ENCODE data around the gene PCDH9.
"Not testable (repeated sequence)": the region's sequence is repeated elsewhere in the genome, so short reads cannot be mapped to it uniquely, and the experiment has no call there.

The PCDH9 gene

GRCh38 chr13:66634384-66634783, 595.8 kb downstream of the PCDH9 start:
- DNase-seq = no peak

GRCh38 chr13:66627512-66627911, 602.6 kb downstream of the PCDH9 start:
- DNase-seq = no peak

- DNase-seq = no peak
Observed at GRCh38 chr13:66624302-66624701, 605.8 kb downstream of the PCDH9 start.

DNA sequence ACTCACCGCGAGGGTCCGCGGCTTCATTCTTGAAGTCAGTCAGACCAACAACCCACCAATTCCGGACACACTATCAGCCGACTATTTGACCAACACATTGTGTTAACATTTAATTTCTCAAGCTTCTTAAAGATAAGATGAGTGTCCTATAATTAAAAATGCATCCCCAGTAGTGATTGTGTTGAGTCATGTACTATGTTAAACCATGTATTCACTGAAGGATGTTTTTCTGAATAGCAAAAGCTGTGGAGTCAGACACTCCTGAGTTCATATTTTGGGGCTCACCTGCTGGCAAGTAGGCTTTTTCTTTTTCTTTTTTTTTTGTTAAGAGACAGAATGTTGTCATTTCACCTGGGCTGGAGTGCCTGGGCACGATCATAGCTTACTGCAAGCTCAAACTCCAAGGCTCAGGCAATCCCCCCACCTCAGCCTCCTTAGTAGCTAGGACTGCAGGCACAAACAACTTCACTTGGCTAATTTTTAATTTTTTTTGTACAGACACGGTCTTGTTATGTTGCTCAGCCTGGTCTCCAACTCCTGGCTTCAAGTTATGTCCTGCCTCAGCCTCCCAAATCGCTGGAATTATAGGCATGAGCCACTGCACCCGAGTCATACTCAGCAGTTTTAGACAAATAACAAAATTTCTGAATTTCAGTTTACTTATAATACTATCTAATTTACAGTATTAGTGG, 606.9 kb downstream of the PCDH9 start:
- DNase-seq = no peak

DNA sequence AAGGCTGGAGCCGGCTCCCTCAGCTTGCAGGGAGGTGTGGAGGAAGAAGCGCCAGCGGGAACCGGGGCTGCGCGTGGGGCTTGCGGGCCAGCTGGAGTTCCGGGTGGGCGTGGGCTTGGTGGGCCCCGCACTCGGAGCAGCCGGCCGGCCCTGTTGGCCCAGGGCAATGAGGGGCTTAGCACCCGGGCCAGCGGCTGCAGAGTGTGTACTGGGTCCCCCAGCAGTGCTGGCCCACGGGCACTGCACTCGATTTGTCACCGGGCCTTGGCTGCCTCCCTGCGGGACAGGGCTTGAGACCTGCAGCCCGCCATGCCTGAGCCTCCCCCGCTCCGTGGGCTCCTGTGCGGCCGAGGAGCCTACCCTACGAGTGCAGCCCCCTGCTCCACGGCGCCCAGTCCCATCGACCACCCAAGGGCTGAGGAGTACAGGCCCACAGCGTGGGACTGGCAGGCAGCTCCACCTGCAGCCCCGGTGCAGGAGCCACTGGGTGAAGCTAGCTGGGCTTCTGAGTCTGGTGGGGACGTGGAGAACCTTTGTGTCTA, 608.2 kb downstream of the PCDH9 start:
- DNase-seq = not testable (repeated sequence)

DNA sequence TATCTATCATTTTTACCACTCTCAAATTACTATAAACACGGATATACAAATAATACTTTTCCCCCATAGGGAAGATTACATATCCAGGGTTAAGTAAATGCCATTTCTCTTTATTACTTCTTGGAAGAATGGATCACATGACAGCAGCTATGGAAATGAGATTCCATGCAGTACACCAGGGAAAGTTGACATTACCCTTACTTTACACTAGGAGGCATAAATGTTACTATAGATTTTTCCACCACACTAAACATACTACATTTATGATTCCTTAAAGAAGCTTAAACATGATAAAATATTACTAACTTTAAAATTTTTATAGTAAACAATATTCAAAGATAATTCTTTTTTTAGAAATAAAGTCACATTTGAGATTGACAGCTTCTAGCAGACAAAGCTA, 611.4 kb downstream of the PCDH9 start:
- DNase-seq = no peak

GRCh38 chr13:66617786-66618185, 612.4 kb downstream of the PCDH9 start:
- DNase-seq = no peak

GRCh38 chr13:66612983-66613382, 617.2 kb downstream of the PCDH9 start:
- no peak for DNase-seq

DNA sequence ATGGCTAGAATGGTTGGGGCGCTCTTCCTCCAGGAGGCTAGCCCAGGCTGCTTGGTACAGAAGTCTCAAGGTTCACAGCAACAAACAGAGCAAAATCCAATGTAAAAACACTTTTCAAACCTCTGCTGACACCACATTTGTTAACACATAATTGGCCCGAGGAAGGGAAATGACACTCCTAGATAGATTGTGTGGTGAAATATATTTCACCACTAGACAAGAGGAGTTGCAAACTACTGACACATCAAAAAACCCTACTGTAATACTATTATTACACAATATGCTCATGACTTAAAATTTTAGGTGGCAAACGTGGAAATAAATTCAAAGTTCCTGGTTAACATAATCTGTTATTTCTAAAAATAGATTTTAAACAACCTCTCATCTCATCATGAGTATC, 643.6 kb downstream of the PCDH9 start:
- DNase-seq = no peak

DNA sequence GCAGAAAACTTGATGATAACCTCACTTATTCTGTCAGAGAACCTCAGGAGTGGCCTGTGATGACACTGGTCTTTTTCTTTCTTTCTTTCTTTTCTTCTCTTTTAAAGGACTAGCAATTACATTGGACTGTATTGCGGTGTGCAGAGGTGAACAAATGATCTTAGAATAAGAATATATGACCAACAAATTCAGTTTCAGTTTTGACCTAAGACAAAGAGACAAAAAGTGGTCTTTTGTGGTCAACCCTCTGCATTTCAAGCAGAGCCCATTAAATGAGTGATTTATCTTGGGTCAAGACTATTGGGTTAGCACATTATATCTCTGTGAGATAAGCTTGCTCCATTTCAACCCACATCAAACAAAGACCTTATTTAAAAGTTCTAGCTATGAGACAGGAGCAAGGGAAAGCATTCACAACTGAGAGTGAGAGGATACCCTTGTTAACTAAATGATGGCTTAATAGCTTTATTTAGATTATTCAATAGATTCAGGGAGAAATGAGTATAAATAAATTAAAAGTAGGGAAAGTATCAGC, 644.4 kb downstream of the PCDH9 start:
- no peak for DNase-seq

- no peak for DNase-seq
Observed at GRCh38 chr13:66581675-66582074, 648.5 kb downstream of the PCDH9 start.

GRCh38 chr13:66578305-66578704, 651.8 kb downstream of the PCDH9 start:
- no peak for DNase-seq

DNA sequence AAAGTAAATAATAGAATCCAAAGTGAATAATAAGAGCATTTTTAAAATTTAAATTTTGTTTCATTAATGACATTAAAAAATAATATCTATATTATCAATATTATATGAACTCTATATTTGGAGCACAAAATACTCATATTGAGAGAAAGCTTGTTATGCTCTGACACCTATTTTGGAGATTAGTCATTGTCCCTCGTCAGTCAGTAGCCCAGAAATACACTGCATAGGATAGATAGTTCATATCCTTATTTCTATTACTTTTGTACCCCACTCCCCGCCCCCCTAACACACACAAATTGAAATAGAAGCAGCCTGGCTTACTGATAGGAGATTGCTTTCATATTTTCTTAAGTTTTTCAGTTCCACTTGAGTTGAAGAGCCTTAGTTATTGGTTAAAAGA, 652.8 kb downstream of the PCDH9 start:
- DNase-seq = no peak

GRCh38 chr13:66576381-66576780, 653.8 kb downstream of the PCDH9 start:
- DNase-seq = no peak

GRCh38 chr13:66574606-66575005, 655.5 kb downstream of the PCDH9 start:
- DNase-seq = no peak

- DNase-seq = no peak
Observed at GRCh38 chr13:66567899-66568612, 662.1 kb downstream of the PCDH9 start.

DNA sequence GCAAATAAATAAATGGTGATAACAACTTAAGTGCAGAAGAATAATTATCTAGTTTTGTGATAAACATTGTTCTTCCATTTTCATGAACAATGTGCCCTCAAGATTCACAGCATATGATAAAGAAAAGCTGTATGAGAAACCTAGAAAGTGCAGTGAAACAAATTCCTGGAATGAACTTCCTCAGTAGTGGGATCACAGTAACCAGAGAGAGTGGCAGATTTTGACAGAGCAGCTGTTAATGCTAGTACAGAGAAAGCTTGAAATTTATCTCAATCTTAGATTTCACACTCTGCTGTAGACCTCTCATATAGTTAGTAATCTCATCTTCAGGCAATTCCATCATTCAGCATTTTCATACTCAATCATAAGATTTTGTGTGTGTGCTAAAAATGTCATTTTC, 664.9 kb downstream of the PCDH9 start:
- no peak for DNase-seq

DNA sequence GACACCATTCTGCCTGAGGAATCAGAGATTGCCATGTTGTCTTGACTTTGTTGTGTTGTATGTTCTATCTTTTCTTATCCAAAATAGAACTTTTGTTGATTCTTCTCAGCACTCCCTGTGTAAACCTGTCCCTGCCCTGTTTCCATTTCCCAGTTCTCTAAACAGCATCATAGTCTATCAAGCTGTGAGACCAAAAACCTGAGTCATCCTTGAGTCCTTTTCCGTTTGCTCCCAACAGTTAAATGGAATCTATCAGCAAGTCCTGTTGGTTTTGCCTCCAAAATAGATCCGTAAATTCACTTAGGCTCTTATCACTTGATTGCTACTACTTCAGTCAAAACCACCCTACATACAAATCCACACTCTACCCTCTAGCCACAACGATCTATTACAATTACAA, 667.1 kb downstream of the PCDH9 start:
- DNase-seq = no peak

DNA sequence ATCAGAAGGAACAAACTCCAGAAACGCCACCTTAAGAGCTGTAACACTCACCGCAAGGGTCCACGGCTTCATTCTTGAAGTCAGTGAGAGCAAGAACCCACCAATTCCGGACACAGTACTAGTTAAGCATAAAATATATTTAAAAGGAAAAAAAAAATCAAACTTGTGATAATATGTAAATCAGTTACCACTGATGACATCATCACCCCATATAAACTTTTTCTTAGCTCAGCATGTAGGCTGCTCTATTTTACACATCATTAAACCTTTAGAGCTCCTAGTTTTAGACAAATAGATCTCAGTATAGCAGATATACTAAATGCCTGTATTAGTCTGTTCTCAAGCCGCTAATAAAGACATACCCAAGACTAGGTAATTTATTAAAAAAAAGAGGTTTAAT, 668.1 kb downstream of the PCDH9 start:
- no peak for DNase-seq

DNA sequence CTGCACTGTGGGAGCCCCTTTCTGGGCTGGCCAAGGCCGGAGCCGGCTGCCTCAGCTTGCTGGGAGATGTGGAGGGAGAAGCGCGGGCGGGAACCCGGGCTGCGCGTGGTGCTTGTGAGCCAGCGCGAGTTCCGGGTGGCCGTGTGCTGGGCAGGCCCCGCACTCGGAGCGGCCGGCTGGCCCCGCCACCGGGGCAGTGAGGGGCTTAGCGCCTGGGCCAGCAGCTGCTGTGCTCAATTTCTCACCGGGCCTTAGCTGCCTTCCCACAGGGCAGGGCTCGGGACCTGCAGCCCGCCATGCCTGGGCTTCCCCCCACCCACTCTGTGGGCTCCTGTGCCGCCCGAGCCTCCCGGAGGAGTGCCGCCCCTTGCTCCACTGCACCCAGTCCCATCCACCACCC, 669.1 kb downstream of the PCDH9 start:
- no peak for DNase-seq

- no peak for DNase-seq
Observed at GRCh38 chr13:66560189-66560588, 669.9 kb downstream of the PCDH9 start.

GRCh38 chr13:66559093-66559492, 671.0 kb downstream of the PCDH9 start:
- DNase-seq = no peak

- no peak for DNase-seq
Observed at GRCh38 chr13:66558506-66558905, 671.6 kb downstream of the PCDH9 start.

DNA sequence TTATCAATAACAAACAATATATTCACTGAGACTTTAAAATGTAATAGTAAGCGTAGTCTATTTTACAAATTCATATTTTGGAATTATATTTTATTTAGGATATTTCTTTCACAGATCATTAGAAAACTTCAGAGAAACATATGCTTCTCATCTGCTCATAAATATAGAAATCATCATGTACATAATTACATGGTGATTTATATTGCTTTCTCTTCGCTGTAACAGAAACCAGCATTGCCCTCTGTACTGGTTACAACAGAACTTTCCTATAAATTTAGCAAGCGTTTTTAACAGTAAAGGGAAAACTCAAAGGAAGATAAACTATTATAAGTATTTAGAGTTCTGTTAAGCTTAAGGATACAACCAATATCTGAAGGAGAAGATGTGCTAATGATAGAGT, 672.8 kb downstream of the PCDH9 start:
- no peak for DNase-seq

Data from activated CD4-positive, alpha-beta T cell treated with anti-CD3 and anti-CD28 coated beads, Interleukin-2, amount 50 U/mL, for 4 hours (primary cell).